GM12892 (cell line): ENCODE data around the gene GABPA.

Source experiments
- DNase-seq: peaks from one replicate; pipeline ENCODE4 v3.0.0; 2011; ENCODE audit not compliant: insufficient read length
- FAIRE-seq: peaks from 2 replicates; lab custom pipeline; 2011; peaks lifted over from hg19 to GRCh38; lab: Jason Lieb, UNC
- POLR2A ChIP-seq: IDR thresholded peaks from 2 replicates; pipeline ENCODE4 v1.6.1; 2011; ENCODE audit warnings: low read depth, low read length, control low read depth
- POLR2AphosphoS5 ChIP-seq: IDR thresholded peaks from 2 replicates; pipeline ENCODE4 v1.6.1; 2011; ENCODE audit warnings: low read depth, low read length, control low read depth
- TAF1 ChIP-seq: IDR thresholded peaks from 2 replicates; pipeline ENCODE4 v1.6.1; 2011; ENCODE audit warnings: low read depth, mild to moderate bottlenecking, control low read depth, low read length, borderline replicate concordance

Gene GABPA

DNA sequence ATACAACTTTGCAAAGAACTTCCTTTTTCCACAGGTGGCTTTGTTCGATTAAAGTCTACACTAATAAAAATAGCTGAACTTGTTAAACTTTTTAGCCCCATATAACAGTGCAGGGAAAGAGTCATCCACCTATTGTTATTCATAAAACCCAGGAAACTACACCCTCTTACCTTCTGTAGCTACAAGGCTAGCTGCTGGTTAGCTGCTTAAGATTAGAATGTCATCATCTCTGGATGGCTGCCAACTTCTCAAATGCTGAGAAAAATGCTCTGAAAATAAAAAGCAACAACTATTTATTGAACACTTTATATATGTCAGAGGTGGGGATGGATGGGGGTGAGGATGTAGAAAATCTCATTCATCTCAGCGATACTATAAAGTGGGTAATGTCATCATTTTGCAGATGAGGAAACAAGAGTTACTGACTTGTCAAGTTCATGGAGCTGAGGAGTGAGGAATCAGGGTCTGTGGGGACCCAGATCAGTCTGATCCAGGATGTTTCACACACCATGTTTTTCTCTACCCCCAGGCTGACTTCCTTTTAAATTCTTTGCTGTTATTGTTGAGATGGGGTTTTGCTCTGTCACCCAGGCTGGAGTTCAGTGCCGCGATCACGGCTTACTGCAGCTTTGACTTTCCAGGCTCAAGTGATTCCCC is 17.2 kb upstream of the GABPA start:
- no peak for DNase-seq
- TF ChIP-seq POLR2A (no peak), TAF1 (no peak), POLR2AphosphoS5 (no peak)
- FAIRE-seq: no peak

DNA sequence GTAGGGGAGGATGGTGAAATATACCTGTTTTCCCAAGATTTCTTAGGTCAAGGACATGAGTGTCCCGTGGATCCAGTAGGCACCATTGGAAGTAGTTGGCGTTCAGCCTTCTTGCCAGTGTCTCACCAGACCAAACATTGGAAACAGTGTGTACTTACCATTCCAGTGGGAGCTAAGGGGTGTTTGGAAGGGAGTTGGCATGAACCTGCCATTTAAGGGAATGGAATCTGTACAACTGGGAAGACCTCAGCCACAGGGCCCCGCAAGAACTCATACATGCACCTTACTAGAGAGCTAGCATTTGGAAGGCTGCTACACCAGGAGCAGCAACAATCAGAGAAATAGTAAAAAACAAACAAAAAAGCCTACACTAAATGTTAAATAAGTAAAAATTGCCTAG is 12.8 kb upstream of the GABPA start:
- DNase-seq (no peak), FAIRE-seq (no peak)
- TF ChIP-seq POLR2A: no peak
- no peak for TF ChIP-seq POLR2AphosphoS5
- no peak for TF ChIP-seq TAF1

DNA sequence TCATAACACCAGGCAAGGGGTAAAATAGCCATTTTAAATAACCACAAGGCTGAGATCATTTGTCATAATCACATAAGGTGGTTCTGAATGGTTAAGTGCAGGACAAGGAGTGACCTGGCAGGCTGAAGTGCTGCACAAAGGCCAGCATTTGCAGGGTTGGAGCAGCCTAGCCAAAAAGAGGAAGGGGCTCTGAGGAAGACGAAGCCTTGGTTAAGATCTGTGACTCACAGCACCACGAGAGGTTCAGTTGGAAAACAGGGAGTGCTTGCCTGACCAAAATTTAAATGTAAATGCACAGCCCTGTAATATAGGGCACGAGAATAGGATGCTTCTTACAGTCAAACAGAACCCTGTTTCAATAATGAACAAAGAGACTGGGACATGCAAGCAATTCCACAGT is 12.1 kb upstream of the GABPA start:
- FAIRE-seq: no peak
- no peak for DNase-seq
- no peak for TF ChIP-seq POLR2A
- TF ChIP-seq TAF1: no peak
- TF ChIP-seq POLR2AphosphoS5: no peak

DNA sequence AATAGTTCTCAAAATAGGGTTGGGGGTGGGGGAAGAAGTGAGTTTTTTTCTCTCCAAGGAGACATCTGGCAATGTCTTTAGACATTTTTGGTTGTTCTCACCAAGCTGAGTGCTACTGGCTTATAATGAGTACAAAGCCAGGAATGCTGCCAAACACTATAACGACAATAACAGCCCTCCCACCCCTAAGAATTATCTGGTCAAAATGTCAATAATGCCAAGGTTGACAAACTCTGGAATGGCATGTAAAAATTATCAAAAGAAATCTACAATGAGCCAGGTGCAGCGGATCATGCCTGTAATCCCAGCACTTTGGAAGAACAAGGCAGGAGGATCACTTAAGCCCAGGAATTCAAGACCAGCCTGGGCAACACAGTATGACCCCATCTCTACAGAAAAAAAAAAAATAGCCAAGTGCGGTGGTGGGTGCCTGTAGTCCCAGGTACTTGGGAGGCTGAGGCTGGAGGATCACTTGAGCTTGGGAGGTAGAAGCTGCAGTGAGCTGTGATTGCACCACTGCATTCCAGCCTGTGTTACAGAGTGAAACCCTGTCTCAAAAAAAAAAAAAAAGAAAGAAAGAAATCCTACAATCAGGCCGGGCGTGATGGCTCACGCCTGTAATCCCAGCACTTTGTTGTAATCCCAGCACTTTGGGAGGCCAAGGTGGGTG is 2.5 kb upstream of the GABPA start:
- DNase-seq: no peak
- TF ChIP-seq TAF1 (no peak), POLR2A (no peak), POLR2AphosphoS5 (no peak)
- no peak for FAIRE-seq

DNA sequence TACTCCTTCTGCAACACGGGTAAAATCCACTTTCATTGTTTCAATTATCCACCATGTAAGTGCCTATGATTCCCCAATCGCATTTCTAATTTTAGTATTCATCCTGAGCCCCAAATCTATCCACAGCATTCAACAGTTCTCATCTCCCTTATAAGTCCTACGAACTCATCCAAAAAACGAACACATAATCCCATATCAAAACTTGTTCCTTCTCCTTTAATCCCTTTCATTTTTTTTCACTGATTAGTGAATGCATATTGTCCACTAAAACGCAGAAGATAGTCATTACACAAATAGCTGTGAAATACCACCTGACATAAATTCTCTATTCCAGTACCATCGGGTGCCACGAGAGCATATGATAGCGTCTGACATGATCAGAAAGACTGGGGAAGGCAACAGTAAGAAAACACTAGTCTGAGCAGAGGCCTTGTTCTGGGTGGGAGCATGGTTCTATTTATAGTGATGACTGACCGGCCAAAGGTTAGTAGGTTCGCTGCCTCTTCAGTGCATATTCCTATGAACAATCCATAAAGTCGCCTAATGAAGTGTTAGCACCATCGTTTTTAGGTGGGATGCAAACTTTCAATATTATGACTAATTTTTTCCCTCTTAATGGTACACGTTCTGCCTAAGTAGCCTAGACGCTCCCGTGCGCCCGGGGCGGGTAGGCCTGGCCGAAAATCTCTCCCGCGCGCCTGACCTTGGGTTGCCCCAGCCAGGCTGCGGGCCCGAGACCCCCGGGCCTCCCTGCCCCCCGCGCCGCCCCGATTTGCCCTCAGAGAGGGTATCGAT is 716 bp upstream of the GABPA start:
- no peak for DNase-seq
- TF ChIP-seq TAF1: no peak
- no peak for TF ChIP-seq POLR2AphosphoS5
- no peak for TF ChIP-seq POLR2A
- peak; percentile 84 for FAIRE-seq

DNA sequence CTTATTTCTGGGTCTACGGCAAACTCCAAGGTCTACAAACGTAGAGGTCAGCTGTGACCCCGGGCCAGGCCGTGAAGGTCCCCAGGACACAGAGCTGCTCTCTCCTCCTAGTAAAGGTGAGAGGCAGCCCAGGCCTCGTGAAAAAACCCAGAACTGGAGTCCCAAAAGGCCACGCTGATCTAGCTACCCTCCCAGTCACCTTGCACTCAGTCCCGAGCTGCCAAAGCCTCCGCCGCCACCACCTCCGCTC is 193 bp upstream of the GABPA start:
- FAIRE-seq (no peak), DNase-seq (peak; percentile 4)
- peak; percentile 94; the same call in 1 of the 2 replicates for TF ChIP-seq TAF1
- TF ChIP-seq POLR2A: peak; percentile 95
- TF ChIP-seq POLR2AphosphoS5: peak; percentile 94

DNA sequence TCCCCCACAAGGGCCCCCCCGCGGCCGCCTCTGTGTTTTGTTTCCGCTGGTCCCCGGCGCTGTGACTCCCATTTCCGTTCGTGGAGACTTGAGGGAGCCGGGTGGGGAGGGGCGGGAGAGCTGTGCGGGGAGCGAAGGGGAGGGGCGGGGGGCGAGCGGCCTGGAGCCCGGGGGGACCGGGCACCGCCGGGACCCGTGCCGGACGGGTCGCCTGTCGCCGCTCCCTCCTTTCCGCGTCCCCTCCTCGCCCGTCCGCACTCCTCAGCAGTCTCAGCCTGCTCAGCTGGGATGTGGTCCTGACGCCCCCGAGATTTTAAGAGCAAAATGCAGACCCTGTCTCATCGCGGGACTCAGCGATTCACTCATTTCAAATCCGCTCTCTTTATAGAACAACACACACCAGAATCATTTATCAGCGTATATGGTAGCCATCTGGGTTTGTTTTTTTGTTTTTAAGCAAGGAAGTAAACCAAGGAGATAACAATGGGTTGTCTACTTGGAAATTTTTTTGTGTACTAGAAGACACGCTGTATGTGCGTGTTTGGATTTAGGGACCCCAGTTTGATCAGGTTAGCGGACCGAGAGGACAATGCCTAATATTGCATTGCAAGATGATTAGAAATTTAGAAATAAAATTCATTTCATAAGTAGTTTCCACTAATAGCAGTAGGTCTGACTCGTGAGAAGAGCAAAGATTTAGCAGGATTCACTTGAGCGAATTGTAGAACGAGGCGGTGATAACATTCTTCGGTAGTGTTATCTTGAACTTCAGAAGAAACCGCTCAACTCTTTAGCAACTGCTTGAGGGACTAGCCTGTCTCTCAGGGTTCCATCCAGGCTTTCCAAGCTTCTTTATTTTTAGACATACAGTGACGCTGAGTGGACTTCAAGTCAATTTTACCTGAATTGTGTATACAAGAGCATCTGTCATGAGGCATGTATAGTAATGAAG is 1.1 kb downstream of the GABPA start:
- DNase-seq (peak; percentile 46), FAIRE-seq (peak; percentile 85)
- TF ChIP-seq TAF1 (no peak), POLR2AphosphoS5 (no peak), POLR2A (no peak)

DNA sequence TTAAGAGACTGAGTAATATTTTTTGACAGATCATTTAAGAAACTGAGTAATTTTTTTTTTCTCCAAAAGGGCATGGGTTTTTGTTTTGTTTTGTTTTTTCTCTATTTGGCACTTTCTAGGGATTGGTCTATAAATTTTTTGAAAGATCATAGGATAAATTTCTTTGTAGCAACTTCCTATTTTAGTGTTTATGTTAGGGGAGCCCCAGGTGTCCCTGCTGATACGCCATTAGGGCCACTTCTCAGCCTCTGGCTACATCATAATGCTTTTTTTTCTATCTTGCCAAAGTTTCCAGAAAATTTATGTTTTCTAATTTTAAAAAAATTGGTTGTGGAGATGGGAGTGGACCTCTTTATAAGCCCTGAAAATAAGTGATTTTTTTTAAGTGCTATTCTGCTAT is 2.6 kb downstream of the GABPA start:
- TF ChIP-seq POLR2A (no peak), TAF1 (no peak), POLR2AphosphoS5 (no peak)
- DNase-seq (no peak), FAIRE-seq (no peak)

DNA sequence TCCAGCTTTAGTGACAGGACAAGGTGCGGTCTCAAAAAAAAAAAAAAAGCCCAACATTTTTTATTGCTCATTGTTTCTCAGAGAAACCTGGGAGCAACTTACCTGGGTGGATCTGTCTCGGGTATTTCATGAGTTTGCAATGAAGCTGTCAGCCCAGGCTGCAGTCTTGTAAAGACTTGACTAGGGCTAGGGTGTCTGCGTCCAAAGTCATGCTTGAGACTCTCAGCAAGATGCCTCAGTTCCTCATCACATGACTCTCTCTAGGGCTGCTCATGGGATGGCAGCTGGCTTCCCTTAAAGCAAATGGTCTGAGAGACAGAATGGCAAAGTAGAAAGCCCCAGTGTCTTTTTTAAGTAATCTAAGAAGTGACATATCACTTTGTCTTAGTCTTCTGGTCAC is 8.1 kb downstream of the GABPA start:
- no peak for DNase-seq
- FAIRE-seq: no peak
- TF ChIP-seq POLR2AphosphoS5 (no peak), POLR2A (no peak), TAF1 (no peak)

DNA sequence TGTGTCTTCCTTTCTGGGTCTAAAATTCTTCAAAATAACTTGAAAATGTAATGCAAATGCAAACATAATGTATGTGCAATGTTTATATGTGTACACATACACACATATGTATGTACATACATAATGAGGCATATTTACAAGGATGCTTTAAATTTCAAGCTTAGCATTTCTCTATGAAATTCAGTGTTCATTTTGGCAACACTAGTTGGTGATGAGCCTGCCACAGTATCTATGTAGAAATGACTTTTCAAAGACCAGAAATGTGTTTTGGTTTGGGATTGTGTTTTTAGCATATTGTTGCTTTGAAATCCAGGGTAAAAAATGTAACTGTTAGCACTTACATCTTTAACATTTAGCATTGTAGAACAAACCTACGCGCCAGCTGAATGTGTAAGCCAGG is 10.1 kb downstream of the GABPA start:
- FAIRE-seq (no peak), DNase-seq (no peak)
- no peak for TF ChIP-seq POLR2AphosphoS5
- TF ChIP-seq POLR2A: no peak
- TF ChIP-seq TAF1: no peak

DNA sequence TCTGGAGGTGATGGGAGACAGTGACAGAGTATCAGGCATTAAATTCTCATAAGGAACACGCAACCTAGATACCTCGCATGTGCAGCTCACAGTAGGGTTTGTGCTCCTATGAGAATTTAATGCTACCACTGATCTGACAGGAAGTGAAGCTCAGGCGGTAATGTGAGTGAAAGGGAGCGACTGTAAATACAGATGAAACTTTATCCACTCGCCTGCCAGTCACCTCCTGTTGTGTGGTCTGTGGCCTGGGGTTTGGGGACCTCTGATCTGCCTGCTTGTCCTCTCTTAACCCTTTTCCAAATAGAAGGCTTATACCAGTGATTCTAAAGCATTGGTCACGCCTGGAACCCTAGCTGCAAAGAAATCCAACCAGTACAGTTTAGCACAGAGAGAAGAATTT is 15.3 kb downstream of the GABPA start:
- no peak for TF ChIP-seq TAF1
- no peak for TF ChIP-seq POLR2A
- TF ChIP-seq POLR2AphosphoS5: no peak
- DNase-seq (no peak), FAIRE-seq (no peak)
